GM18498 (cell line): Measurements from ENCODE around the gene SNAI1.
"Not testable (repeated sequence)": the region's sequence is repeated elsewhere in the genome, so short reads cannot be mapped to it uniquely, and the experiment has no call there.

Source experiments
- ATAC-seq: cut with Tn5 transposase; IDR thresholded peaks from one replicate; pipeline ENCODE4 v1.9.1; 2021; ENCODE audit warnings: mild to moderate bottlenecking, moderate library complexity; ENCODE audit not compliant: unreplicated experiment

Gene SNAI1

GRCh38 chr20:49961413-49961812, 21.4 kb upstream of the SNAI1 start:
- no peak for ATAC-seq

- ATAC-seq, result no peak
Observed at GRCh38 chr20:49964964-49965780, 17.6 kb upstream of the SNAI1 start.

- no peak for ATAC-seq
Observed at GRCh38 chr20:49965781-49966305, 16.9 kb upstream of the SNAI1 start.

- no peak for ATAC-seq
Observed at GRCh38 chr20:49966861-49967260, 15.9 kb upstream of the SNAI1 start.

- ATAC-seq, result no peak
Observed at GRCh38 chr20:49969234-49969633, 13.5 kb upstream of the SNAI1 start.

- ATAC-seq, result no peak
Observed at GRCh38 chr20:49969946-49970345, 12.8 kb upstream of the SNAI1 start.

GRCh38 chr20:49970498-49970897, 12.3 kb upstream of the SNAI1 start:
- ATAC-seq, result no peak

- ATAC-seq, result no peak
Observed at GRCh38 chr20:49973981-49974380, 8.8 kb upstream of the SNAI1 start.

GRCh38 chr20:49976542-49976941, 6.2 kb upstream of the SNAI1 start:
- ATAC-seq, result no peak

- not testable (repeated sequence) for ATAC-seq
Observed at GRCh38 chr20:49977740-49978139, 5.0 kb upstream of the SNAI1 start.

- no peak for ATAC-seq
Observed at GRCh38 chr20:49978685-49979029, 4.1 kb upstream of the SNAI1 start.

GRCh38 chr20:49979030-49979832, 3.5 kb upstream of the SNAI1 start:
- no peak for ATAC-seq

- no peak for ATAC-seq
Observed at GRCh38 chr20:49980140-49981008, 2.4 kb upstream of the SNAI1 start.

GRCh38 chr20:49981218-49982071, 1.3 kb upstream of the SNAI1 start:
- no peak for ATAC-seq

- ATAC-seq, result no peak
Observed at GRCh38 chr20:49982072-49982345, 771 bp upstream of the SNAI1 start.

- ATAC-seq, result no peak
Observed at GRCh38 chr20:49983123-49983847, 505 bp downstream of the SNAI1 start.

GRCh38 chr20:49983848-49984408, 1.1 kb downstream of the SNAI1 start:
- ATAC-seq, result no peak

GRCh38 chr20:49984426-49985153, 1.8 kb downstream of the SNAI1 start:
- ATAC-seq, result no peak

GRCh38 chr20:49985157-49985556, 2.4 kb downstream of the SNAI1 start:
- no peak for ATAC-seq
